Measurements from ENCODE around the gene HIPK1.

HIPK1 gene

DNA sequence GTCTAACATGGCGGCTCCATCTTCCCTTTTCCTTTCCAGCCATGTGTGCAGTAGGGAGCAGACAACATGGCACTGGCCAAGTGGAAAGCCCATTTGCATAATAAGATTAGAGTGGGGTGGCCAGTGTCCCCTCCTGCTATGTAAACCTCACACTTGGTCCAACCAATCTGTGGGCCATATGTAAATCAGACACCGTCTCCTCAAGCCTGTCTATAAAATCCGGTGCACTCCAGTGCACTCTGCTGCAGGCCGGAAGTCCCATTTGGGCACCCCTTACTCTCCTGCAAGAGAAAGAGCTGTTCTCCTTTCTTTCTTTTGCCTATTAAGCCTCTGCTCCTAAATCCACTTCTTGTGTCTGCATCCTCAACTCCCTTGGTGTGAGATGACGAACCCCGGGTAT lies 94.3 kb downstream of the HIPK1 start:
- TF ChIP-seq SUZ12 (IDR thresholded peaks at IDR 0.05; ENCODE audit: extremely low read depth, insufficient read depth, insufficient read length) = no peak
- no peak for TF ChIP-seq ZNF274 (IDR thresholded peaks at IDR 0.05; ENCODE audit: low read depth, low read length)
- no peak for TF ChIP-seq YY1 (IDR thresholded peaks at IDR 0.05; ENCODE audit: insufficient read depth, insufficient read length)
- H3K9me3 ChIP-seq (ENCODE audit: insufficient read depth, low read length) = peaks cover 25% of the 10 kb centered on the region; the same call in 1 of the 2 replicates
- no peaks in the 10 kb centered on the region for H3K27me3 ChIP-seq (ENCODE audit: insufficient read depth, insufficient read length)
- no peak overlapping the region for H3K9ac ChIP-seq (ENCODE audit: insufficient read length, low read depth)
- H3K4me1 ChIP-seq (ENCODE audit: insufficient read depth, insufficient read length) = peaks cover 4% of the 10 kb centered on the region
- no peaks in the 10 kb centered on the region for H3K36me3 ChIP-seq (ENCODE audit: insufficient read depth, insufficient read length, low read length)
- H3K4me3 ChIP-seq (ENCODE audit: insufficient read length, low read depth) = no peak overlapping the region
- no peak for DNase-seq (ENCODE audit: low read depth, low spot score)

DNA sequence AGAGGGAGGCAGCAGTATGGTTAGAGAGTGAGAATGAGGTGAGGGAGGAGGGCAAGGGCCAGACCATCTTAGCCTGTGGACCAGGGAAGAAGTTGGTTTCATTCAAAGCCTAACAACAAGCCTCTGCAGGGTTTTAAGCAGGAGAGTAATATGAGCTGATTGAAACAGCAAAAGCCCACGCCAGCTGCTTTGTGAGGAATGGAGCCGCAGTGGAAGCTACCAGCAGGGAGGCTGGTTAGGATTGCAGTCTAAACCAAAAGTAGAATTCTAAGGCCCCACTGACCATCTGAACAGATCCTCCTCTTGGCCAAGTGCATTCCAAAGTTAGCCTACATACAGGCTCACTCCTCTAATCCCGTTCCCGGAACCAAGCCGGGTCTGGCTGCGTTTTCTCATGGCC lies 94.9 kb downstream of the HIPK1 start:
- H3K4me1 ChIP-seq (ENCODE audit: insufficient read depth, insufficient read length) = peaks cover 4% of the 10 kb centered on the region
- no peaks in the 10 kb centered on the region for H3K36me3 ChIP-seq (ENCODE audit: insufficient read depth, insufficient read length, low read length)
- H3K27me3 ChIP-seq (ENCODE audit: insufficient read depth, insufficient read length) = no peaks in the 10 kb centered on the region
- DNase-seq (ENCODE audit: low read depth, low spot score) = no peak
- no peak overlapping the region for H3K4me3 ChIP-seq (ENCODE audit: insufficient read length, low read depth)
- peaks cover 23% of the 10 kb centered on the region; the same call in 1 of the 2 replicates for H3K9me3 ChIP-seq (ENCODE audit: insufficient read depth, low read length)
- no peak overlapping the region for H3K9ac ChIP-seq (ENCODE audit: insufficient read length, low read depth)
- no peak for TF ChIP-seq SUZ12 (IDR thresholded peaks at IDR 0.05; ENCODE audit: extremely low read depth, insufficient read depth, insufficient read length)
- TF ChIP-seq ZNF274 (IDR thresholded peaks at IDR 0.05; ENCODE audit: low read depth, low read length) = no peak
- no peak for TF ChIP-seq YY1 (IDR thresholded peaks at IDR 0.05; ENCODE audit: insufficient read depth, insufficient read length)

DNA sequence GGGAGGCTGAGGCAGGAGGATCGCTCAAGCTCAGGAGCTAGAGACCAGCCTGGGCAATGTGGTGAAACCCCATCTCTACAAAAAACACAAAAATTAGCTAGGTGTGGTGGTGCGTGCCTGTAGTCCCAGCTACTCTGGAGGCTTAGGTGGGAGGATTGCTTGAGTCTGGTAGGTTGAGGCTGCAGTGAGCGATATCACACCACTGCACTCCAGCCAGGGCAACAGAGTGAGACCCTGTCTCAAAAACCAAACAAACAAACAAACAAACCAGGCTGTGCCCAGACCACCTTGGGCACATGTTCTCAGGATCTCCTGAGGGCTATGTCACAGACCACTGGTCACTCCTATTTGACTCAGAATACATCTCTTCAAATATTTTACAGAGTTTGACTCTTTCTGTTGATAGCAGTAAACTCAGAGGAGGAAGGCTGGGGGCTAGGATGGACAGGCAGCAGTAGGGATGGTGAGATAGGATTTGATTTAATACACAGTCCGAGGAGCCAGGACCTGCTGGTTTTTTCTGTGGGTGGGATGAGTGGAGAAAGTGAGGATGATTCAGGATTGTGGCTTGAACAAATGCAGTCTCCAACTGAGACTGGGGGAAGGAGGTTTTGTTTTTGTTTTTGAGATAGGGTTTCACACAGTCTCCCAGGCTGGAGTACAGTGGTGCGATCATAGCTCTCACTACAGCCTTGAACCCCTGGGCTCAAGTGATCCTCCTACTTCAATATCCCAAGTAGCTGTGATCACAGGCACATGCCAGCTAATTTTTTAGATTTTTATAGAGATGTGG lies 96.7 kb downstream of the HIPK1 start:
- Histone ChIP-seq H3K9me3 (ENCODE audit: insufficient read depth, low read length) (peaks cover 22% of the 10 kb centered on the region; the same call in 1 of the 2 replicates), H3K36me3 (ENCODE audit: insufficient read depth, insufficient read length, low read length) (no peaks in the 10 kb centered on the region), H3K27me3 (ENCODE audit: insufficient read depth, insufficient read length) (no peaks in the 10 kb centered on the region), H3K4me3 (ENCODE audit: insufficient read length, low read depth) (no peak overlapping the region), H3K4me1 (ENCODE audit: insufficient read depth, insufficient read length) (peaks cover 4% of the 10 kb centered on the region), H3K9ac (ENCODE audit: insufficient read length, low read depth) (no peak overlapping the region)
- TF ChIP-seq ZNF274 (IDR thresholded peaks at IDR 0.05; ENCODE audit: low read depth, low read length) = no peak
- no peak for TF ChIP-seq YY1 (IDR thresholded peaks at IDR 0.05; ENCODE audit: insufficient read depth, insufficient read length)
- TF ChIP-seq SUZ12 (IDR thresholded peaks at IDR 0.05; ENCODE audit: extremely low read depth, insufficient read depth, insufficient read length) = no peak
- DNase-seq (ENCODE audit: low read depth, low spot score) = no peak

DNA sequence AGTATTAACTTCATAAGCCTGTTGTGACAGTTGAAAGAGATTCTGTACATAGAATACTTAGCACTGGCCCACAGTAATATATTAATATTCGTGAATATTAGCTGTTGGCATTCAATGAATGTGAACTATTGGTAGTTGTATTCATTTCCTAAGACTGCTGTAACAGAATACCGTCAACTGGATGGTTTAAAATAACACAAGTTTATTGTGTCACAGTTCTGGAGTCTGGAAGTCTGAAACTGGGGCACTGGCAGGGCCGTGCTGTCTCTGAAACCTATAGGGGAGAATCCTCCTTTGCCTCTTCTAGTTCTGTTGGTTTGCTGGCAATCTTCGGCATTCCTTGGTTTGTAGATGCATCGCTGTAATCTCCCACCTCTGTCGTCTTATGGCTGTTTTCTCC lies 97.7 kb downstream of the HIPK1 start:
- Histone ChIP-seq H3K4me1 (ENCODE audit: insufficient read depth, insufficient read length) (peaks cover 4% of the 10 kb centered on the region), H3K9ac (ENCODE audit: insufficient read length, low read depth) (no peak overlapping the region), H3K36me3 (ENCODE audit: insufficient read depth, insufficient read length, low read length) (no peaks in the 10 kb centered on the region), H3K9me3 (ENCODE audit: insufficient read depth, low read length) (peaks cover 28% of the 10 kb centered on the region; the same call in 1 of the 2 replicates), H3K4me3 (ENCODE audit: insufficient read length, low read depth) (no peak overlapping the region), H3K27me3 (ENCODE audit: insufficient read depth, insufficient read length) (no peaks in the 10 kb centered on the region)
- TF ChIP-seq SUZ12 (IDR thresholded peaks at IDR 0.05; ENCODE audit: extremely low read depth, insufficient read depth, insufficient read length) = no peak
- TF ChIP-seq YY1 (IDR thresholded peaks at IDR 0.05; ENCODE audit: insufficient read depth, insufficient read length) = no peak
- no peak for TF ChIP-seq ZNF274 (IDR thresholded peaks at IDR 0.05; ENCODE audit: low read depth, low read length)
- DNase-seq (ENCODE audit: low read depth, low spot score) = no peak
